Thoracic aorta (tissue), 2 donors: Measurements from ENCODE around the gene RFPL3. TPM values are rescaled to one million over a fixed set of nuclear protein-coding genes. Genes with fewer than 3 reads are reported as not detected.

Experiments used
- ATAC-seq: fragments of 150-250 bp; one replicate; pipeline ENCODE4 v1.8.0; 2017; ENCODE audit warnings: low read depth; ENCODE audit not compliant: insufficient number of reproducible peaks, low FRiP score
- DNase-seq: peaks from one replicate; pipeline ENCODE4 v3.0.0-alpha.2; 2020; ENCODE audit warnings: low spot score
- H3K27ac ChIP-seq, 2 donors: fragments of 200-600 bp; sonication (generic); 1 replicate in 1 of 2; 2 replicates in 1 of 2; pipeline ENCODE4 v1.5.1; 2016; ENCODE audit warnings: mild to moderate bottlenecking in 2 of 2, moderate library complexity in 2 of 2
- H3K27me3 ChIP-seq: fragments of 200-600 bp; sonication (generic); replicated peaks from 2 replicates; pipeline ENCODE4 v1.6.0; 2016; ENCODE audit warnings: mild to moderate bottlenecking; ENCODE audit not compliant: insufficient read depth
- H3K36me3 ChIP-seq: fragments of 200-600 bp; sonication (generic); one replicate; pipeline ENCODE4 v1.5.1; 2016
- H3K4me1 ChIP-seq, 2 donors: fragments of 200-600 bp; sonication (generic); 1 replicate in 1 of 2; 2 replicates in 1 of 2; pipeline versions ENCODE4 v1.5.1 to v1.6.0; 2016; ENCODE audit warnings: low read depth in 2 of 2, mild to moderate bottlenecking in 1 of 2; ENCODE audit not compliant: control insufficient read depth in 1 of 2
- H3K4me3 ChIP-seq: fragments of 200-600 bp; sonication (generic); 2 replicates; pipeline ENCODE4 v1.5.1; 2016; ENCODE audit warnings: mild to moderate bottlenecking
- H3K9me3 ChIP-seq: fragments of 200-600 bp; sonication (generic); 2 replicates; pipeline ENCODE4 v1.5.1; 2016
- CTCF ChIP-seq: fragments of 200-600 bp; sonication (generic); IDR thresholded peaks from one replicate; pipeline ENCODE4 v1.5.1; 2019; ENCODE audit warnings: antibody characterized with exemption
- total RNA-seq, 2 donors: library from RNA; depleted of rRNA; stranded (reverse); fragments of >200 nt; gene quantifications; one replicate each; pipeline versions ENCODE4 v1.1.0 to v1.2.3, GENCODE V29; 2016

RFPL3 gene
- total RNA-seq, 2 donors from 2014 or later = not detected

GRCh38 chr22:32375678-32376450 is 18.2 kb downstream of the RFPL3 start:
- Histone ChIP-seq H3K4me1 (no peaks in the 10 kb centered on the region), H3K27me3 (no peaks in the 10 kb centered on the region), H3K4me3 (no peak overlapping the region), H3K36me3 (no peaks in the 10 kb centered on the region), H3K9me3 (no peaks in the 10 kb centered on the region), H3K27ac (no peak overlapping the region)
- TF ChIP-seq CTCF = no peak
- ATAC-seq (no peak), DNase-seq (no peak)

DNA sequence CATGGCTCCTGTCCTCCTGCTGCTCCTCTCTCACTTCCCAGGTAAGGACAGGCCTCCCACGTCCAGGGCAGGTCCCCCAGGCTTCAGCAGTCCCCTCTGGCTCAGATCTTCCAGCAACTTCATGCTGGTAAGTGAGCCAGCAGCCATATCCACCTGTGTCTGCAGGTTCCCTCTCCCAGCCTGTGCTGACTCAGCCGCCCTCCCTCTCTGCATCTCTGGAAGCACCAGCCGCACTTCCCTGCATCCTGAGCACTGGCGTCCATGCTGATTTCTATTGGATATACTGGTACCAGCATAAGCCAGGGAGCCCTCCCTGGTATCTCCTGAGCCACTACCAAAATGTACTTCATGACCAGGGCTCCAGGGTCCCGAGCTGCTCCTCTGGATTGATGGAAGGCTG is 19.0 kb downstream of the RFPL3 start:
- no peaks in the 10 kb centered on the region for H3K36me3 ChIP-seq
- ATAC-seq = no peak
- no peak overlapping the region for H3K4me3 ChIP-seq

DNA sequence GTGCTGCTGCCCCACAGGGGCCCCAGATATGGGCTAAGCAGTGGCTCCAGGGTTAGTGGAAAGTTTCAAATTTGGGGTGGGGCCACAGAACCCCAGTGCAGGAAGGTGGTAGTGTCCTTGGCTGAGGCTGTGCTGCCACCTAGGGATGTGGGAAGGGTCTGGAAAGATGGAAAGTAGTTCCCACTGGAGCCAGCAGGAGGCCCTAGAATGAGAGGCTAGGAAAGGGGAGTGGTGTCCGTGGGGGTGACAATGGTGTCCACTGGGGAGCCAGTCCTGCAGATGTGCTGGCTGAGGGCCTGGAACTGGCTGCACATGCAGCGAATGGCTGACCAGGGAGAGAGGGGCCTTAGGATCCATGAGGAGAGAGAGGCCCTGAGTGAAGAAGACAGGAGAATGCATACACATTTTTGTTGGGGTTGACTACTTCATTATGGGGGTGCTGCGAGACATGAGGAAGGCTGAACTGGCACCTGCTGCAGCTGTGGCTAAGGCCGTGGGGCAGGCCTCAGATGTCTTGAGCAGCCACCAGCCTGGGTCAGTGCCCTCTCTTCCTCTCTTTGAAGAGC is 21.1 kb downstream of the RFPL3 start:
- no peak for DNase-seq
- no peak for TF ChIP-seq CTCF
- no peak for ATAC-seq

More for the DNA sequence above, 19.0 kb downstream of the RFPL3 start:
- Histone ChIP-seq H3K27me3 (no peaks in the 10 kb centered on the region), H3K27ac (no peak overlapping the region), H3K4me1 (no peaks in the 10 kb centered on the region), H3K9me3 (no peaks in the 10 kb centered on the region)
- TF ChIP-seq CTCF = no peak
- DNase-seq = no peak

DNA sequence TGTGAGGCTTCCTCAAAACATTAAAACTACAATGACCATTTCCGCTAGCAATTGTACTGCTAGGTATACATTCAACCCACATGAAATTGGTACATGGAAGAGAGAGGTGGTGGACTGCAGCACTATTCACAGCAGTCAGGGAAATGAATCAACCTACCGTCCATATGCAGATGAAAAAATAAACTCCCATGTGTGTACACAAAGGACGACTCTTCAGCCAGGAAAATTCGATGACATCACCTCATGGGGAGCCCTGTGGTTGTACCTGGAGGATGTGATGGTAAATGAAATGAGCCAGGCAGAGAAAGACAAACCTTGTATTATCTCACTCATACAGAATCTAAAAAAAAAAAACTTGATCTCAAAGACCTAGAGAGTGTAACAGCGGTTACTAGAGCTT is 23.3 kb downstream of the RFPL3 start:
- Histone ChIP-seq H3K9me3 (no peaks in the 10 kb centered on the region), H3K27ac (no peak overlapping the region), H3K4me3 (no peak overlapping the region), H3K4me1 (no peaks in the 10 kb centered on the region), H3K36me3 (no peaks in the 10 kb centered on the region), H3K27me3 (no peaks in the 10 kb centered on the region)
- DNase-seq (no peak), ATAC-seq (no peak)
- TF ChIP-seq CTCF = no peak

More for the DNA sequence above, 21.1 kb downstream of the RFPL3 start:
- no peaks in the 10 kb centered on the region for H3K27me3 ChIP-seq
- H3K36me3 ChIP-seq = no peaks in the 10 kb centered on the region
- H3K4me1 ChIP-seq = no peaks in the 10 kb centered on the region
- no peak overlapping the region for H3K4me3 ChIP-seq
- no peaks in the 10 kb centered on the region for H3K9me3 ChIP-seq
- H3K27ac ChIP-seq = no peak overlapping the region

- Histone ChIP-seq H3K36me3 (peaks cover 27% of the 10 kb centered on the region), H3K4me1 (no peaks in the 10 kb centered on the region), H3K9me3 (no peaks in the 10 kb centered on the region), H3K4me3 (no peak overlapping the region), H3K27ac (no peak overlapping the region), H3K27me3 (no peaks in the 10 kb centered on the region)
- DNase-seq = no peak
- no peak for TF ChIP-seq CTCF
- no peak for ATAC-seq
Measured at GRCh38 chr22:32385681-32386080, 28.0 kb downstream of the RFPL3 start.
